Muscle of arm (tissue), 14 donors: Measurements from ENCODE around the gene GLO1. TPM values are rescaled to one million over a fixed set of nuclear protein-coding genes. Genes with fewer than 3 reads are reported as not detected.
A peak's percentile ranks its signal among the peaks of the same experiment; 100 is the strongest.

ENCODE experiments used
- DNase-seq: peaks from one replicate; pipeline ENCODE4 v3.0.0-alpha.2; 2013
- long read RNA-seq, 11 donors: transcript quantifications; one replicate each; lab custom pipeline, GENCODE V29; 2026
- polyA plus RNA-seq, 12 donors: library from polyadenylated mRNA; unstranded; fragments of 120-200 nt; gene quantifications; one replicate each; pipeline ENCODE4 v1.2.1, GENCODE V29; 2013; ENCODE audit not compliant: insufficient read length in 12 of 12

The GLO1 gene
- polyA plus RNA-seq: 100 to 1,000 TPM in 11 of 12 donors, not detected in 1; 102 to 159 (median 134) TPM
- long read RNA-seq, donor 1, transcript GLO1-201 (6 exons, 2,012 nt): major isoform, 34 of 45 reads
- long read RNA-seq, donor 1, partial matches to known transcripts: 11 of 45 reads
- long read RNA-seq, donor 1, other reads (novel, unspliced or antisense): 0 of 45 reads
- long read RNA-seq, donor 2, transcript GLO1-201 (6 exons, 2,012 nt): major isoform, 70 of 72 reads
- long read RNA-seq, donor 2, partial matches to known transcripts: 0 of 72 reads
- long read RNA-seq, donor 2, other reads (novel, unspliced or antisense): 0 of 72 reads
- long read RNA-seq, donor 3, transcript GLO1-201 (6 exons, 2,012 nt): major isoform, 26 of 26 reads
- long read RNA-seq, donor 3, partial matches to known transcripts: 0 of 26 reads
- long read RNA-seq, donor 3, other reads (novel, unspliced or antisense): 0 of 26 reads
- long read RNA-seq, donor 4, transcript GLO1-201 (6 exons, 2,012 nt): major isoform, 24 of 29 reads
- long read RNA-seq, donor 4, partial matches to known transcripts: 5 of 29 reads
- long read RNA-seq, donor 4, other reads (novel, unspliced or antisense): 0 of 29 reads
- long read RNA-seq, donor 5, transcript GLO1-201 (6 exons, 2,012 nt): major isoform, 66 of 78 reads
- long read RNA-seq, donor 5, partial matches to known transcripts: 12 of 78 reads
- long read RNA-seq, donor 5, other reads (novel, unspliced or antisense): 0 of 78 reads
- long read RNA-seq, donor 6, transcript GLO1-201 (6 exons, 2,012 nt): major isoform, 25 of 26 reads
- long read RNA-seq, donor 6, partial matches to known transcripts: 0 of 26 reads
- long read RNA-seq, donor 6, other reads (novel, unspliced or antisense): 0 of 26 reads
- long read RNA-seq, donor 7, transcript GLO1-201 (6 exons, 2,012 nt): major isoform, 24 of 37 reads
- long read RNA-seq, donor 7, partial matches to known transcripts: 13 of 37 reads
- long read RNA-seq, donor 7, other reads (novel, unspliced or antisense): 0 of 37 reads
- long read RNA-seq, donor 8, transcript GLO1-201 (6 exons, 2,012 nt): major isoform, 62 of 77 reads
- long read RNA-seq, donor 8, partial matches to known transcripts: 15 of 77 reads
- long read RNA-seq, donor 8, other reads (novel, unspliced or antisense): 0 of 77 reads
- long read RNA-seq, donor 9, transcript GLO1-201 (6 exons, 2,012 nt): major isoform, 25 of 31 reads
- long read RNA-seq, donor 9, partial matches to known transcripts: 5 of 31 reads
- long read RNA-seq, donor 9, other reads (novel, unspliced or antisense): 0 of 31 reads
- long read RNA-seq, donor 10, transcript GLO1-201 (6 exons, 2,012 nt): major isoform, 55 of 60 reads
- long read RNA-seq, donor 10, partial matches to known transcripts: 5 of 60 reads
- long read RNA-seq, donor 10, other reads (novel, unspliced or antisense): 0 of 60 reads
- long read RNA-seq, donor 11, transcript GLO1-201 (6 exons, 2,012 nt): major isoform, 53 of 99 reads
- long read RNA-seq, donor 11, partial matches to known transcripts: 45 of 99 reads
- long read RNA-seq, donor 11, other reads (novel, unspliced or antisense): 0 of 99 reads

DNA sequence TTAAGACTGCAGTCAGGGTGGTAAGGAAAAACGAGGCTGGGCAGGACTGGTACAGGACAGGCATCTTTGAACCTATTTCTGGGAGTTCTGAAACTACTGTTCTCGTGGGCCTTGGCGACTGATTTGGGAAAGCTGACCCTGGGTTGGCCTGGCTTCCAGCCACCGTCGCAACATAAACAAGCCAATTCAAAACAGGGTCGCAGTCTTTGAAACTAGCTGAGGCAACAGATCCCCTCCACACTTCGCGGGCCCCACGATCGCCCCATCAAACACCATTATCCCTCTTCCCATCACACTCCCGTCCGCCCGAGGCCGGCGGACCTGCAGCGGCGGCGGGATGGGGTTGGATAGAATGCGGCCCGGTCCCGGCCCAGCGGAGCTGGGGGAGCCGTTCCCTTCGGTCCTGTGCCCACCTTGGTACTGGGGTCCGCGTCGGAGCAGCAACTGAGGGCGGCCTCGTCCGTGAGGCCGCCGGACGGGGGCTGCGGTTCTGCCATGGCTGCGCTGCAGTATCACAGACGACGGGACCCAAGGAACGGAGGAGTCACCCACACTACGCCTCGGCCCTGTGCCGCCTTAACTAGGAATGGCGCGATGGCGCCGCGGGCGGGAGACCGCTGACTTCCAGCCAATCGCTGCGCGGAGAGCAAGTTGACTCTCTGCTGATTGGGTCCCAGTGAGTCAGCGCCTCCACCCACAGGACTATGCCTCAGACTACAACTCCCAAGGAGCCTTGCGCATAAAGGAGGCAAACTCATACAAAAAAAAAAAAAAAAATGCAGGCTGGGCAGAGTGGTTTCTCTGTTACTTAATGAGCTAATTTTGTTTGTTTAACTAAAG, at the start of gene GLO1:
TSS of gene GLO1 (minus strand) at position 588 of the 840 bp plus-strand sequence. CDS start at position 497, 91 bp downstream.
- DNase-seq: peak; percentile 99

DNA sequence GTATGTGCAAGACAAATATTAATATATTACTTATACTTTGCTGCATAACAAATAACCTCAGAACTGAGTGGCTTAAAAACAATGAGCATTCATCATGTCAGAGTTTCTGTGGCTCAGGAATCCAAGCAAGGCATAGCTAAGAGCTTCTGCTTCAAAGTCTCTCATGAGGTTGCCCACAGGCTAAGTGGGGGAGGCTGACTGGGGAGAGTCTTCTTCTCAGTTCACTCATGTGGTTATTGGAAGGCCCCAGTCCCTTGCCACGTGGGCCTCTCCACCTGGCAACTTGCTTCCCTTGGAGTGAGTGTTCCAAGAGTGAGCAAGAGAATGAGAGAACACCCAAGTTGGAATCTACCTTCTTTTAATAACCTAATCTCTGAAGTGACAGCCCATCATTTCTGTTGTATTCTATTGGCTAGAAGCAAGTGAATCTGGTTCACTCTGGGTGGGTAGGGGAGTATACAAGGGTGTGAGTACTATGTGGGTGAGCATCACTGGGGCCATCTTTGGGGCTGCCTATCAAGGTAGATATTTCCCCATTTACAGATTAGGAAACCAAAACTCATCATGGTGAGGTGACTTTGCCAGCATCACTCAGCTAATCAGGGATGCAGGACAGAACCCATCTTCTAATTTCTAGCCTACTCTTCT, 48.1 kb upstream of the GLO1 start:
- no peak for DNase-seq

DNA sequence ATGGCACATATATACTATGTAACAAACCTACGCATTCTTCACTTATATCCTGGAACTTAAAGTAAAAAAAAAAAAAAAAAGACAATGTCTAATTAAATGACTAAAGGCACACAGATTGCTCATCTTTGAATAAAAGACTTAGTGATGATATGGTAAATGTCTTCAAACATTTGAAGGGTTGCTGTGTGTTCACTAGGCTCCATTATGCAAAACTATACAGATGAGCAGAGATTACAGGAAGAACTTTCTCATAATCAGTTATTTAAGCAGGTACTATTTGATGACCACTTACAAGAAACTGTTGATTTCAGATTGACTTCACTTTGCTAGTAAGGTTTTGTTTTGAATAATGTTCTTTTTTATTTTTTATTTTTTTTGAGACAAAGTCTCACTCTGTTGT, 46.5 kb upstream of the GLO1 start:
- DNase-seq: no peak

DNA sequence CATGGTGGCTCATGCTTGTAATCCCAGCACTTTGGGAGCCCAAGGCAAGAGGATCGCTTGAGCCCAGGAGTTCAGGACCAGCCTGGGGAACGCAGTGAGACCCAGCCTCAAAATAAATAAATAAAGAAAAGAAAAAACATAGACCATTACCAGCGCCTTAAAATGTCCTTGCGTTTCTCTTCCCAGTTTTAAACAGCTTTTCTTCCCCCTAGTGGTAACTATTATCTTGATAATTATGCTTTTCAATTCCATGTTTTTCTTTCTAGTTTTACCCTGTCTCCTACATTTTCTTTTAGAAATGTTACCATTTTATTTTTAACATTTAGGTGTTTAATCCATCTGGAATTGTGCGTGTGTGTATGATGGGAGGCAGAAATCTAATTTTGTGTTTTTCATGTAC, 36.6 kb upstream of the GLO1 start:
- DNase-seq: no peak

DNA sequence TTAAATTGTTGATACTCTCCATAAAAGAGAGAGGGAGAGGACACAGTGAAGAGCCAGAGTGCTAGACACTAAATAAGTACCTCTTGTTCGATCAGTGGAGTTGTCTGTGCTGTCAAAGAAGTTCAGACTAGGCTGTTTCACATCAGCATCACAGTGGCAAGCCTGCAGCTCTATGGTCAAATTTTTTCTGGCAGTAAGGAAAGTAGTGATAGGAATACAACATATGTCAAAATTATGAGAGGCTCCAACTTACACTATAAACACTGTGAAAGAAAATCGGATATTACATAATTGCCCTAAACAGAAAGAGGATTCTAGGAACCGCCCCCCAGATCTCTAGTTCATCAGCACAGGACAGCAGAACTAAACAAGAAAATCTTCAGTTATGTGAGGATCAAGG, 35.3 kb upstream of the GLO1 start:
- DNase-seq: no peak

DNA sequence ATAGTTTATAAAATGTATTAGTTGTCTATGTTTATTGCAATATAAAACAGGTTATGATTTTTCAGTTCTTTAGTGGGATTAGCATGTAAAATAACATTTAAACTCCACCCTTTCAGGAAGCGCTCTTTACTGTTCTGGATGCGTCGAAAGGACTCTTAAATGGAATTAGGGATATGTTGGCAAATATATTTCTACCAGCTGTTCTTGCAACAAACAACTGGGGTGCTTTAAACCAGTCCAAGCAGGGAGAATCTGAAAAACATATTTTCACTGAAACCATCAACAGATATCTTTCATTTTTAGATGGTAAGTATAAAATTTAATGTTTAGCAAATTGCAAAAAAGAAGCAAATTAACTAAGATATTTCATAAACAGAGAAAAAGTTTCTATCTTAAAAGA, 34.0 kb upstream of the GLO1 start:
- no peak for DNase-seq

DNA sequence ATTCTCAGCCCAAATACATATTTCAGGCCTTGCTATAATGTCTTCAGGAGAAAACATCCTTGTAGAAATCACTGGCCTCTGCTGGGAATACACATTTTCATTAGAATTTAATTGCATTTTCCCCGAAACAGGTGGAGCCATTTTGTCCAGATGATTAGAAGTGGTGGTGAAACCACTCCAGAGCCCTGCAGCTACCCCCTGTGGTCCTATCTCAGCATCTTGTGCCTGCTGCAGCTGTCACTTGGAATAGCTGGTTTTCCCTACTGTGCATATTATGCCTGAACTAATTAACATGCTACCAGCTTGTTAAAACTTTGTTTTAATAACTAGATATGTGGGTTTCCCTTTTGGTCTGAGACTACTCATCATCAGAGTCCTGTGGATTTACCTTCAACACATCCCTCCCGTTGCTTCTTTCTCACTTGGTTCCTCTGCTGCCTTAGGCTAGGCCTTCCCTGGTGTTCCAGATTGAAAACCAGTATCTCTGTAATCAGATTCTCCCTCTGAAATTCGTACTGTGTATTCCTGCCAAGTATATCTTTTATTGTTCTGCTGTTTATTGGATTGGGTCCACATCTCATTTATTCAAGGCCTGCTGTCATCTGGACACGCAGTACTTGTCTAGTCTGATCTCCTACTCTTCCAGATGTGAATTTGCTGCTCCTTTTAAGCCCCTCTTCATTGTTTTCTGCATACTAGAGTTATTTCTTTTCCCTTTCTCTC, 27.4 kb upstream of the GLO1 start:
- no peak for DNase-seq

DNA sequence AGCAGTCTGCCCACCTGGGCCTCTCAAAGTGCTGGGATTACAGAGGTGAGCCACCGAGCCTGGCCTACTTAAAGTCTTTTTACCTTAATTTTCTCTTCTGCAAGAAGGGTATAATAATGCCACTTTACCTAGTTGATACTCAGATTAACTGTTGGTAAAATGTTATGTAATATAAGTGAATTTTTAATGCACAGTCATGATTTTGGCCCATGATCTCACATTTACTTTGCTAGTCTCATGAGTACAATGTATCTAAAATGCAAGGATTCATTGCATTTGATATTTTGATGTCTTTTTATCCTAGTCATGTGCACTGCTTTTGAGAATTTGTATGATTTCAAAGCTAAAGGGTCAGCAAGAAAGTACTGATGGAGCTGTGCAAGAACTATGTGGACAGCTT, 25.3 kb upstream of the GLO1 start:
- no peak for DNase-seq

DNA sequence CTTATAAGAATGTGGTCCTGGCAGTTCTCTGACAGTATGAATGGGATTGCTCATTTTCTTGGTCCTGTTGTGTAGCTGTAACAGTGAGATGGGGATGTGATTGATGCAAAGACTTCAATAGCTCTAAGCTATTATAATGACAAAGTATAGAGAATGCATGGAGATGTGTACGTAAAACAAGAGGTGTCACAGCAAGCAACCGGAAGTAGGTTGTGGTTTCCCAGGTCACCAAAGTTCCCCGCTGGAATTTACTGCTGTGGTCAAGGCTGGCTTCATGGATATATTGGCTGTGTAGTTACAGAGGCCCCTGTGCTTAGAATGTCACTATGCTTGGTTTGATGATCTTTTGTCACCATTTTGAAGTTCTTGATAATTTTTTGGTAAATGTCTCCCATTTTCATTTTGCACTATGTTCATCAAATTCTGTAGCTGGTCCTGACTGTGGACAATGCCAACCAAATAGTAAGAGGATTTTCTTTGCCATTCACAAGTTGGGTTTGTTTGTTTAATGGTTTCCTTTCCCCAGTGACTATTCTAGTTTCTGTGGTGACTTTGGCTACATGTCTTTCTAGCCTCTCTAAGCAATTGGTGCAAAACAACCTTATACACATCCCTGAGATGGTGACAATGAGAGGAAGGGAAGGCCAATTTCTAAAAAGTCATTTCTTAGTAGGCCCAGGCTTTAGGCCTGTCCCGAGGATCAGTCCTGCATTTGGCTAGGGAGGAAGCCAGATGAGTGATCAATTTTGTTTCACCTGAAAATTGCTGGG, 22.7 kb upstream of the GLO1 start:
- DNase-seq: no peak

DNA sequence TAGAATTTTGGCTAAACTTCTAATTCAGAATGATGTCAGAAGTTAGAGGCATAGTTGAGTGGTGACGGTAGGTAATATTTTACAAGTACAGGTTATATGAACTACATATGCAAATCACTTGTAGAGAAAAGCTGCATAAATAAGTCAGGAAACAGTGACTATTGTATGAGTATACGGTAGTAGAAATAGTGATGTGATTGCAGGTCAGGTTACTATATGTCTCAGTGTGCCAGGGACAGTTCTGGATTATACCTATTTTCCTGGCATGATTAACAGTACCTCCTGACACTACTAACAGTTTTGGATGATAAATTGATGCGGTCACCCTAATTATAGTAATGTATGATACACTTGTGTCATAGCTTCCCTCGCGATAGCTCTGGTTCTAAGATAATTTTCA, 21.4 kb upstream of the GLO1 start:
- DNase-seq: no peak

DNA sequence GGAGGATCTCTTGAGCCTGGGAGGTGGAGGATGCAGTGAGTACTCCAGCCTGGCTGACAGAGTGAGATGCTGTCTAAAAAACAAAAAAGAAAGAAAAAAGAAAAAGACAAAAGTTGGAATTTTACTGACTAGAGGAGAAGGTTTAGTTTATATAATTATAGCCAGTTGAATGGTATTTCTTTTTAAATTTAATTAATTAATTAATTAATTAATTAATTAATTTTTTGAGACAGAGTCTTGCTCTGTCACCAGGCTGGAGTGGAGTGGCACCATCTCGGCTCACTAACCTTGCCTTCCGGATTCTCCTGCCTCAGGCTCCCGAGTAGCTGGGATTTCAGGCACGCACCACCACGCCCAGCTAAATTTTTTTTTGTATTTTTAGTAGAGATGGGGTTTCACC, 20.8 kb upstream of the GLO1 start:
- no peak for DNase-seq

DNA sequence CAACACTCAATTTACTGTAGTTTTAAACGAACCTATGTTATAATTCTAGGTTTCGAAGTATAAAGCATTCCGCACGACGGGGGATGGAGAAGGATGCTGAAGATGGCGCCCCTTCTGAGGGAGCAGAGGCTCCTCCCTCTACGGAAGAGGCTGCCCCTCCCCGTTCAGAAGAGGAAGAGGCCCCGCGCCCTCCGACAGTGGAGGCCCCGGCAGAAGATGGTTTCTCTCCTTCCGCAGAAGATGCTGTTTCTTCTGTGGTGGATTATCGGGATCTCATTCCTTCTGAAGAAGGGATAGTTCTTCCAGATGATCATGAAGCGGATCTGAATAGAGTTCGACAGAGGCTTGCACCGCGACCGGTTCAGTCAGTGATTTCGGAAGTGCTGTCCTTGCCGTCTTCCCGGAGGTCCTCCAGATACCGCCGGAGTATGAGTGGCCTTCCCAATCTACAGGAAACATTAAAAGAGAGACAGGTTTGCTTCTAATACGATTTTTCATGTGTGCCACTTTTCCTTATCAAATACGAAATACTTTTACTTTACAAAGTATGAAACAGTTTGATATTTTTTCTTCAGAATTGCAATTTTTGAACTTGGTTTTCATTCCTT, 19.9 kb upstream of the GLO1 start:
- no peak for DNase-seq

DNA sequence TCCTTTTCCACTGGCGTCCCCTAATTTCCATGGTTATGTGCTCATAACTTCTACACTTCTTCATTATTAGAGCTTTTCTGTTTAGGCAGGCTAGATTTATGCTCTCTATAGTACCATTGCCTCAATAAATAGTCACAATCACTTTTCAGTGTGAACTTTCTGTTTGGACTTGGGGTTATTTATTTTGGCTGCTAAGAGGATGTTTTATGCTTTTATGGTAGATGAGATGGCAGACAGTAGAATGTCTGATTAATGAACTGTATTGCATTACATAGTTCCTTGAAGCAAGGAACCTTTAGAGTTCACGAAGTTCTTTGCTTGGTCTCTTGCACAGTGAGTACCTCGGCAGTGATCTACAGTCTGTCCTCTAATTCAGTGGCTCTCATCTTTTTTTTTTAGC, 19.1 kb upstream of the GLO1 start:
- no peak for DNase-seq

DNA sequence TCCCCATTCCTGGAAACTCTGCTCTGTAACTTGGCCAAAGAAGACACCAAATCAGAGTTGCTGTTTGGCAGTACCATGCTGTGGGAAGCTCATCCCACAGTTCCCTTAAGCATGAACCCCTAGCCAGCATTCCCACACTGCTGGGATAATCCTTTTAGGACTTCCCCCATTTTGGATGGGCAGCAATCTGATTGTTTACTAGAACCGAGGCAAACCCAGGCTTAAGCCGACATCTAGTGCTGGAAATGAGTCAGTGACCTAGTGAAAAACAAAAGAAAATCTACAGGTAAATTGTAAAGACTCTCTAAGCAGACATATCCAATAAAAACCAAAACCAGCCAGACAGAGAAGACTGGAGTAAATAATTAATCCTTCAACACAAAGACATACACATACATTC, 17.4 kb upstream of the GLO1 start:
- DNase-seq: no peak

DNA sequence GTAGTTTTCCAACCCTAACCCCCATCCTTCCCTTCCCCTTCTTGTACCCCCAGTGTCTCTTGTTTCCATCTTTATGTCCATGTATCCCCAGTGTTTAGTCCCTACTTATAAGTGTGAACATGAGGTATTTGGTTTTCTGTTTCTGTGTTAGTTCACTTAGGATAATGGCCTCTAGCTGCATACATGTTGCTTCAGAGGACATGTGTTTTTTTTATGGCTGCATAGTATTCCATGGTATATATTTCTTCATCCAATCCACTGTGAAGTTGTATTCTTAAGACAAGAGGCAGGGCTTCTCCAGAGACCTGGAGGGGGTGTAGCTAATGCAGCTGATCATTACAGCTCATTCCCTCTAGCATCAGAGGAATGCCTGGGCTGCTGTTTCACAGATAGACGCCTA, 16.4 kb upstream of the GLO1 start:
- DNase-seq: no peak

DNA sequence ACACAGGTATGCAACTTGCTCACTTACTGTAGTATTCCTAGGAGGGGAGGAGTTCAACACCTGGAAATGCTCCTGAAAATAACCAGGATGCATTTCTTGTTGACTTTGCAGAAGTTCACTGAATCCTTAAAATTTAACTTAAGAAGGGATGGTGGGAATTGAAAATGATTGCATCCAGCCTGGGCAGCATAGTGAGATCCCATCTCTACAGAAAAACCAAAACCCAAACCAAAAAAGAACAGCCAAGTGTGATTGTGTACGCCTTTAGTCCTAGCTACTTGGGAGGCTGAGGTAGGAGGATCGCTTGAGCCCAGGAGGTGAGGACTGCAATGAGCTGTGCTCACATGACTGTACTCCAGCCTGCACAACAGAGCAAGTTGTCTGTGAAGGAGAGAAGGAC, 13.9 kb upstream of the GLO1 start:
- no peak for DNase-seq

DNA sequence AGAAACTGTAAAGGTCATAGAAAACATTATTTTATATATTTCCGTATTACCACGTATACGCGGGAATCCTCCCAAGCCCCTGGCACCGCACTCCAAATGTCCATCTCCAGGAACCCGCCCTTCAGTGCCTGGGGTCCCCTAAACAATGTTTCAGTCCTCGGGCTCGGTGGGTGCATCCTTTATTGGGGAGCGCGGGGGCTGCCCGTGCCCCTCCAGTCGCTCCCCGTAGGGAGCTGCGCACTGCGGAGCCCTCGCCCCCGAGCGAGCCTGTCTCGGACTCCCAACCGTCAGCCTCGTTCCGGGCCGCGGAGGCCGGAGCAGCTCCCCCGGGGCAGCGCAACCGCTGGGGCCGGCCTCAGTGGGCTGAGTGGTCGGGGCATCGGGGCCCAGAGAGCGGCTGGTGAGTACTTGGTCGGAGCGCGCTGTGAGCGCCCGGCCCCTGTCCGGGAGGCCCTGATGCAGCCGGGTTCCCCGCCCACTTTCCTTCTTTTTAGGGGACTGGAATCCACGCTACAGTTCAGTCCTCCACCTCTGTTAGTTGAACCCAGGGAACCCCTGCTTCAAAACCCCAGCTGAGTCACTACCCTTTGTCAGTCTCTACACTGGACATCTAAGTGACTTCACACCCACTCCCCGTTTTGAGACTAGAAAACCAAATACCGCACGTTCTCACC, 12.2 kb upstream of the GLO1 start, which contains the start of gene DNAH8:
TSS of gene DNAH8 (plus strand) at position 296 of the 674 bp plus-strand sequence. CDS start 7,499 bp downstream, outside the sequence.
- no peak for DNase-seq
